ENCODE results near the gene SLX9. TPM values are rescaled to one million over a fixed set of nuclear protein-coding genes. Genes with fewer than 3 reads are reported as not detected.
"Not testable (repeated sequence)": the region's sequence is repeated elsewhere in the genome, so short reads cannot be mapped to it uniquely, and the experiment has no call there.

SLX9 gene
- total RNA-seq, 1 donor from 2014 or later: 80.8 TPM

DNA sequence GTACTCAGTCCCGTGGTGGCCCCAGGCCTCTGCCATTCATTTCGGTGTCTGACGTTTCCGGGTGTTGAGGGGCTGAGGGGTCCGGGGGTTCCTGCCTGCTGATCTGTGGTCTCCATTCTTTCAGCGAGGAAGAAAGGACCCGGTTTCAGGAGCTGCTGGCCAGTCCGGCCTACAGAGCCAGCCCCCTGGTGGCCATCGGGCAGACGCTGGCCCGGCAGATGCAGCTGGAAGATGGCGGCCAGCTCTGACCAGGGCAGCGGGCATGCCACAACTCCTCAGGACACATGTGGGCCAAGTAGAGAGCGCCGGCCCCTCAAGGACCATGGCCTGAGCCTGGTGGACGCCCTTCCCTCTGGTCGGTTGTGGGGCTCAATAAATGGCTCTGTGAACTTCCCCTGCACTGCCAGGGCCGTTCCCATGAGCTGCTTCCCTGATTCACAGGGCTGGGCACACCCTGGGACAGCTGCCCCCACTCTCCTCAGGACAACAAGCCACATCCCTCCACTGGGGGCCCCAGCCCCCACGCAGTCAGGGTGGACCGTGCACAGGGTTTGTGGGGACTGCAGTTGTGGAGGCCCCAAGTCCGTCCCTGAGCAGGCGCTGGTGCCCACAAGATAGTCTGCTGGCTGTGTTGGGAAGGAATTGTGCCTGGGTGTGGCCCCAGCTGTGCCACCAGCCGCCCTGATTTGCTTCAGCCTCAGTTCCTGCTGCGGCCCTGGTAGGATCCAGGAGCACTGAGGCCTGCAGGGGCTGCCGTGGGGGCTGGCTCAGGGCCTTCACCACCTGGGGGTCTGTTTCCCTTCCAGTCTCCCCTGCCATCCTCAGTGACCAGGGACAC is 36.9 kb downstream of the SLX9 start:
- H3K27ac Mint-ChIP-seq; intact Hi-C loops (cut with micrococcal nuclease); H3K9me3 Mint-ChIP-seq: not testable (repeated sequence)

DNA sequence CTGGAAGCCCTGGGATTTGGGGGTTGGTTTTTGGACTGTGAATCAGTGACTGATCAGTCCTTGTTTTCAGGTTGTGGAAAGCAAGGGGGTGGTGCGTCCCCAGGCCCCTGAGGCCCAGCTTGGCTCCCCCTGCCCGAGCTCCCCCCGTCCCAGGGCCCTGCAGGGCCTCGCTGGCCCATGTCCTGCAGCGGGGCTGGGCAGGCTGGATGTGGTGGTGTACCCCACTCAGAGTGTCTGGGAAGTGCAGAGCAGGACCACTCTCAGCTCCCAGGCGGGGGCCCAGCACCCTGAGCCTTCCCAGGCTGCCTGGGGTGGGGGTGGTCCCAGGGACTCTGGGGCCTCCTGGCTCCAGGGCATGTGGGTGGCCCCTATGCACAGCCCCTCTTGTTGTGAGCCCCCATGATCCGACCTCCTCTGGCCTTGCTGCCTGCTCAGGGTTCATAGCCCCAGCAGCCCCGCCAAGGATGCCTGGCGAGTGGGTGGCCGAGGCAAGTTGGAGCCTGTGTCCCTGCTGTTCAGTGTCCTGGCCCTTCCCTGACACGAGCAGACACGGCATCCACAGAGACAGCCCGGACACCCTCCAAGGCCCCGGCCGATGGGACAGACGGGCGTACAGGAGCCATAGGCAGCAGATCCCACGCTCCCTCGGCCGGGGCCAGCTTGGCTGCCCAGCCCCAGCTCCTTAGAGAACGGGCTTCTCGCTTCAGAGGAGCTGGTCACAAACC is 37.9 kb downstream of the SLX9 start:
- intact Hi-C loops (cut with micrococcal nuclease): no loop called here

More for the DNA sequence above, 36.9 kb downstream of the SLX9 start:
- H3K27me3 Mint-ChIP-seq, H3K4me3 Mint-ChIP-seq, H3K4me1 Mint-ChIP-seq, DNase-seq: not testable (repeated sequence)
- peaks cover 11% of the 10 kb centered on the region for H3K36me3 Mint-ChIP-seq (ENCODE audit: low read depth)

DNA sequence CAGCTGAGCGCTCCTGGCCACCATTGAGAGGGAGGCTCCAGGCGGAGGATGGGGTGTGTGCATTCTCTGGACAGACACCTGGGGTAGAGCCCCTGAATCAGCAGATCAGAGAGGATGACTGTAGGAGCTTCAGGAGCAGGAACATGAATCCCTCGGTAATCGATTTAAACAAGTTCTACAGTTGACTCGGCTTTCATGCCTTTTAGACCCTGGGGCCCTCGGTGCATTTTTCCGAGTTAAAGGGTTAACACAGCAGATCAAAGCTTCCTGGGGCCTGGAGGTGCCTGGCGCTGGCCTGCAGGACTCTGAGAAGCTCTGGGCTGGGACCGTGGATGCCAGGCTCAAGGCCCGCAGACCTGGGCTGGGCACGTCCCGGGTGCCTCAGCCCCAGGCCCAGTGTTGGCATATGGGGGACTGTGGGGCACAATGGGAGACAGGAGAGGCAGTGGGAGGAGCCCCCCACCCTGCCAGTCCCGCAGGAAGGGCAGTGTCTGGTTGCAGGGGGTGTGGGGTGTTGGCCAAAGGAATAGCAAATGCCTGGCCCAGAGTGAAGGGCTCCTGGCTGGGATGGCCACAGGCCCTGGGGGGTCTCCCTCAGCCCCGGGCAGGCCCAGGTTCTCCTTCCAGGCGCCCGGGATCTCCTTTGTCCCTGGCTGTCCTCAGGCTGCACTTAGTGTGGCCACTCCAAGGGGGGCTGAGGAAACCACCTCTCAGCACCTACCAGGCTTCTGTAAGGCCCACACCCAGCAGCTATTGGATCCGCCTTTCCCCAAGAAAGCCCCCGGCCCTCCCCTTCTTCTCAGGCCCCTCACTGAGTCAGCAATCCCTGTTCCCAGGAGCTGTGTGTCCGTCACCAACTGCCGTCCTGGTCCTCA is 40.1 kb downstream of the SLX9 start:
- DNase-seq: no peak
- Mint-ChIP-seq H3K4me1 (no peaks in the 10 kb centered on the region), H3K9me3 (no peaks in the 10 kb centered on the region), H3K27ac (no peak overlapping the region), H3K36me3 (ENCODE audit: low read depth) (peaks cover 4% of the 10 kb centered on the region), H3K27me3 (no peaks in the 10 kb centered on the region), H3K4me3 (no peak overlapping the region)
- intact Hi-C loops (cut with micrococcal nuclease): no loop called here

More for the DNA sequence above, 37.9 kb downstream of the SLX9 start:
- DNase-seq: no peak
- Mint-ChIP-seq H3K4me1 (no peaks in the 10 kb centered on the region), H3K27me3 (no peaks in the 10 kb centered on the region), H3K27ac (no peak overlapping the region), H3K36me3 (ENCODE audit: low read depth) (peaks cover 11% of the 10 kb centered on the region), H3K9me3 (no peaks in the 10 kb centered on the region), H3K4me3 (no peak overlapping the region)

DNA sequence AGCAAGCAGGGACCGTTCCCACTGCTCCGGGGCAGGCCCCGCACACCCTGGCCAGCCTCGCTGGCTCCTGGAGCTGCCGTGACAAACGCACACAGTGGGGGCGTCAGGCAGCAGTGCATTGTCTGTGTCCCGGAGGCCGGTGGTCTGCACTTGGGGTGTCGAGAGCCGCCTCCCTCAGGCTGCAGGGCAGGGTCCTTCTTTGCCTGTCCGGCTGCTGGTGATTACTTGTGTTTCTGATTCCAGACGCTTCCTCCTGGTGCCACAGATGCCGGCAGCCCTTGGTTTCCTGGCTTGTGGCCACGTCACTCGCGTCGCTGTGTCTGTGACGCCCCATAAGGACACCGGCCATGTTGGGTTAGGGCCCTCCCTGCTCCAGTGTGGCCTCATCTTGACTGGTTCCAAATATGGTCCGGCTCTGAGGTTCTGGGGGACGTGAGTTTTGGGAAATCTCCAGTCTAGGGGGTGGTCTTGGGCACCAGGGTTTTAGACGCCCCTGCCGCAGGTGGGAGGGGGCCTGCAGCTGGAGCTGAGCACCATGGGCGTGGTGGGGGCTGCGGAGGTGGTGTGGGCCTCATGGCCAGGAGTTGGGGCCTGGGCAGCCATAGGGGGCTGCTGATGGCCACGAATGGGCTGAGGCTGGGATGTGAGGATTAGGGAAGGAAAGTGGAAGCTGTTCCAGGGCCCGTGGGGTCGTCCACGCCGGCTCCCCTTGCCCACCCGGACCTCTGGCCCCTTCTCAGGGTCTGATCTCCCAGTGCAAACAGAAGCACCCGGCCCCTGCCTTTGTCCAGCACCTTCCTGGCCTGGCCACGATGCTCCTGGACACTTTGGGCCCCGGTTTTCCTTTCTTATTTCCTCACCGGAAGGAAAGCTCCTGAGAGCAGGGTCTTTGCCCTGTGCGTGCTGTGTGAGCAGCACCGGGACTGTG is 41.0 kb downstream of the SLX9 start:
- Mint-ChIP-seq H3K4me3 (no peak overlapping the region), H3K36me3 (ENCODE audit: low read depth) (peaks cover 4% of the 10 kb centered on the region), H3K9me3 (no peaks in the 10 kb centered on the region), H3K4me1 (no peaks in the 10 kb centered on the region), H3K27ac (no peak overlapping the region), H3K27me3 (no peaks in the 10 kb centered on the region)
- intact Hi-C loops (cut with micrococcal nuclease): no loop called here
- DNase-seq: no peak

DNA sequence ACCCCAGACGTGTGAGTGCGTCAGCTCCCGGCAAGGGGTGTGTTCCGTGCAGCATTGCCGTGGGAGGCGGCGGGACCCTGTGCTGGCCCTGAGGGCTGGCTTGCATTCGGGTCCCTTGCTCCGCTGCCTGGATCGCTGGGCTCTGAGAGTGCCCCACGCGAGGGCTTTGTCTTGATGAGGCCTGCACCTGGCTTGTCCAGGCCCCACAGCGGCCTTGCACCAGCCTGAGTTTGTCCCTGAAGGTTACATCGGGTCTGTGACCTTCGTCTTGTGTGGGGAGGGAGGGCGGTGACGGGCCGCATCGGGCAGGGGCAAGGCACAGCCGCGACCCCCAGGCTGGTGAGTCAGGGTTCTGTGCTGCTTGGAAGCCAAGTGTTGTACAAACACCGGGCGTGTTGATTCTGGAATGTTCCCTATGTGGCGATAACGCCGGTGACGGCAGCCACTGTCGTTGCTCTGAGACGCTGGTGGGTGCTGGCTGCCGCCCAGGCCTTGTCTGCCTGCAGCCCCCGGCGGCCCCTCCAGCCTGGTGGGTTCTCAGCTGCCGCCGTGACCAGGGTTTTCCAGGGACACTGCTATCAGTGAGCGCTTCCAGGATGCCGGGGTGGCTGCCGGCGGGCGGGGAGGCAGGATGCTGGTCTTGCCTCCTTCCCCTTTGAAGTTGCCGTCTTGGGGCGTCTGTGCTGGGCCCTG is 42.9 kb downstream of the SLX9 start:
- no peak for DNase-seq
- no peaks in the 10 kb centered on the region for H3K27me3 Mint-ChIP-seq
- H3K4me1 Mint-ChIP-seq: no peaks in the 10 kb centered on the region
- intact Hi-C loops (cut with micrococcal nuclease): no loop called here
- H3K27ac Mint-ChIP-seq: no peak overlapping the region
- peaks cover 2% of the 10 kb centered on the region for H3K36me3 Mint-ChIP-seq (ENCODE audit: low read depth)
- no peaks in the 10 kb centered on the region for H3K9me3 Mint-ChIP-seq
- no peak overlapping the region for H3K4me3 Mint-ChIP-seq

DNA sequence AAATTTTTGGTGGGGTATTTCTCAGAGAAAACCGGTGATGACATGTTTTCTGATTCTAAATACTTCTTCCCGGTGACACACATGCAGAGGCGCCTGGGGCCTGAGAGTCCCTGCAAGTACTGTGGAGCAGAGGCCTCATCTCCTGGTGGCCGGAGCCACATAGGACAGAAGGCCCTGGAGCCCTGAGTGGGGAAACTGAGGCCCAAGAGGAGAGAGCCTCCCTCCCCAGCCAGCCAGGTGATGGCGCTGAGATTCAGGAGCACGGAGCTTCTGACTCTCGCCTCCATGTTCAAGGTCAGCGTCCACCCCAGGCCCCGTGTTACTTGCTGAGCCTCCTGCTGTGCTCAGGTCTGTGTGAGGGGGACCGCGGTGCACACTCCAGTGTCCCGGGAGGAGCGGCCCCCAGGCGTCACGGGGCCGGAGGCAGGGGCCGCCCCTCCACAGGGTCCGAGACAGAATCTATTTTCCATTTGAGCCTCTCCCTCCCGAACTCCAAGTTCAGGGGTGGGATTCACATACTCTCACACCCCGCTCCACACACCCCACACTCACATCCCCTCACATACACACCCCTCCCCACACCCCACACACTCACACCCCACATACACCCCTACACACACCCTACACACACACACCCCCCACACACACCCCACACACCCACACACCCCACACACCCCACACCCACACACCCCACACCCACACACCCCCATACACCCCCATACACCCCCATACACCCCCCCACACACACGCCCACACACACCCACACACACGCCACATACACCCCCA is 43.8 kb downstream of the SLX9 start:
- Mint-ChIP-seq H3K4me3 (no peak overlapping the region), H3K9me3 (no peaks in the 10 kb centered on the region), H3K27ac (no peak overlapping the region), H3K36me3 (ENCODE audit: low read depth) (peaks cover 2% of the 10 kb centered on the region), H3K27me3 (no peaks in the 10 kb centered on the region), H3K4me1 (no peaks in the 10 kb centered on the region)
- no peak for DNase-seq
- intact Hi-C loops (cut with micrococcal nuclease): no loop called here

DNA sequence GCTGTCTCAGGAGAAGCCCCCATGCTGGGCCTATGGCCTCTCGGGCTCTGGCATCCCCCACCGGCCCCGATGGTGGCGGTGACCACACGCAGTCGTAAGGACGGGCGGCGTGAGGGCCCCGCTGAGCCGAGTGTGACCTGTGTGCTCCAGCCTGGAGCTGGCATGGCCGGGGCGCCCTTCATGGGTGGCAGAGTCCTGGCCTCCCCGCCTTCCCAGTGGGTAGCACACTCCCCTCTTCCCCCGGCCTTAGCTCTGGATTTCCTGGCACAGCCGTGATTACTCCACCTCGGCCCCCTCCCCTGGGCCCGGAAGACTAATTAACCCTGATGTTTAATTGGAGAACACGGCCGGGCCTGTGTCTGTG is 44.6 kb downstream of the SLX9 start:
- no peaks in the 10 kb centered on the region for H3K9me3 Mint-ChIP-seq
- DNase-seq: no peak
- H3K27me3 Mint-ChIP-seq: no peaks in the 10 kb centered on the region
- H3K4me3 Mint-ChIP-seq: no peak overlapping the region
- H3K4me1 Mint-ChIP-seq: no peaks in the 10 kb centered on the region
- no peaks in the 10 kb centered on the region for H3K36me3 Mint-ChIP-seq (ENCODE audit: low read depth)
- intact Hi-C loops (cut with micrococcal nuclease): no loop called here
- no peak overlapping the region for H3K27ac Mint-ChIP-seq

DNA sequence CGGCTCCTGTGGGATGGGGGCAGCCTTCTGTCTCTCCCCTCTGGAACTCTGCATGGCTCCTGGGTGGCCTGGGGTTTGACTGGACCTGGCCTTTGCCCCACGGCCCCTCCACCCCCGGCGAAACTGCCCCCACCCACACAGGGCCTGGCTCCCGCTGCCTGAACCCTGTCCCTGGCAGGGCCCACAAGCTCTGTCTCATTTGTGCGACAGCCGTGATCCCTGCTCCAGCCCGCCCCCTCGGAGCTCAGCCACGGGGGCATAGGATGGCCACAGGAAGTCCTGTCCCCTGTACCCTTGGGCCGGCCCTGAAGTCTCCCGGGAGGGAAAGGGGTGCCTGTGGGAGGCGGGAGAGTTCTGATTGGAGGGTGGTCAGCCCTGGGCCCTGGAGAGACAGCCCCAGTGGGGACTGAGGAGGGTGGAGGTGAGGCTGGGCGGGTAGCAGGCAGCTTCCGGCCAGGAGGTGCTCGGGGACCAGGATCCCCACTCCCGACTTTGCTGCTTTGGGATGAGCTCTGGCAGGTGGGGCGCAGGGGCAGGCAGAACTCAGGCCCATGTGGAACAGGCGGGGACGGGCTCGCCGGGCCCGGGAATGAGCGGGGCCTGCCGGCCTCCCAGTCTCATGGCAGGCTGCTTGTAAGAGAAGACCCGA is 45.1 kb downstream of the SLX9 start:
- H3K36me3 Mint-ChIP-seq (ENCODE audit: low read depth): no peaks in the 10 kb centered on the region
- no peak overlapping the region for H3K4me3 Mint-ChIP-seq
- H3K9me3 Mint-ChIP-seq: no peaks in the 10 kb centered on the region
- no peaks in the 10 kb centered on the region for H3K27me3 Mint-ChIP-seq
- no peaks in the 10 kb centered on the region for H3K4me1 Mint-ChIP-seq
- intact Hi-C loops (cut with micrococcal nuclease): no loop called here
- H3K27ac Mint-ChIP-seq: no peak overlapping the region
- DNase-seq: no peak

DNA sequence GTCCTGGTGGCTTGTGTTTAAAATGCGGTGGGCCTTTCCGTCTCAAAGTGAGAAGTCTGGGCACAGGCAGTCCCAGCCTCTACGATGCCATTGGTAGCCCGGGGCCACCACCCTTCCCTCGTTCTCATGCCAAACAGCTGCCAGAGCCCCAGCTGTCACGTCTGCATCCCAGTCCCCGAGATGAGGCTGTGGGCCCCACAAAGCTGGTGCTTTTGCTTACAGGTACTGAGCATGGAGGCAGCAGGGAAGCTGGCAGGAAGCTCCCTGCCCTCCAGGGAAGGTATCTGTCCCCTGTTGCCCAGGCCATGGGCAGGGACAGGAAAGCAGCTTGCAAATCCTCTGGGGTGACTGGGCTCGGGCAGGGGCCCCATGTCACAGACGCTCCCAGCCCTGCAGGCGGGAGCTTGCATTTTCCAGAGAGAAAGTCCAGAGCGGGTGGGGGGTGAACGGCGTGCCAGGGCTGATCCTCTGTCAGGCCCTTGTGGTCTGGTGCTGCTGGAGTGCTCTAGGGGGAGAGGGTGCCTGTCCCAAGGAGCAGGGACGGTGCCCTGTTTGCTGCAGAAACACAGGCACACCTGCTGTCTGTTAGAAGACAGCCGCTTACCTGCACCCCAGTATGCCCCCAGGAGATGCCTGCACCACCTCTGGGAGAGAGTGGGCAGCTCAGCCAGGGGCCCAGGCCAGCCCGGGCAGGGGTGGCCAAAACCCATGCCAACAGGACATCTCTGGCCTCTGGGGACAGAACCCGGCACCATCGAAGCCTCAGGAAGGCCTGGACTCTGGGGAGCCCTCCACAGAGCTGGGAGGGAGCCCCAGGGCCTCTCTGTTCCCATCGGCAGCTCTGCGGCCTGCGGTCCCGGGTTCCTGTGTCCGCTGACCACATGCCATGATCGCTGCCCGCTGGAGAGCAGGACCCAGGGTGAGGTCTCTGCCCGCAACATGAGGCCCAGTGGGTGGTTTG is 45.9 kb downstream of the SLX9 start:
- no peak overlapping the region for H3K4me3 Mint-ChIP-seq
- no peaks in the 10 kb centered on the region for H3K4me1 Mint-ChIP-seq
- H3K27ac Mint-ChIP-seq: no peak overlapping the region
- no peaks in the 10 kb centered on the region for H3K36me3 Mint-ChIP-seq (ENCODE audit: low read depth)
- H3K9me3 Mint-ChIP-seq: no peaks in the 10 kb centered on the region
- DNase-seq: no peak
- intact Hi-C loops (cut with micrococcal nuclease): no loop called here
- no peaks in the 10 kb centered on the region for H3K27me3 Mint-ChIP-seq

DNA sequence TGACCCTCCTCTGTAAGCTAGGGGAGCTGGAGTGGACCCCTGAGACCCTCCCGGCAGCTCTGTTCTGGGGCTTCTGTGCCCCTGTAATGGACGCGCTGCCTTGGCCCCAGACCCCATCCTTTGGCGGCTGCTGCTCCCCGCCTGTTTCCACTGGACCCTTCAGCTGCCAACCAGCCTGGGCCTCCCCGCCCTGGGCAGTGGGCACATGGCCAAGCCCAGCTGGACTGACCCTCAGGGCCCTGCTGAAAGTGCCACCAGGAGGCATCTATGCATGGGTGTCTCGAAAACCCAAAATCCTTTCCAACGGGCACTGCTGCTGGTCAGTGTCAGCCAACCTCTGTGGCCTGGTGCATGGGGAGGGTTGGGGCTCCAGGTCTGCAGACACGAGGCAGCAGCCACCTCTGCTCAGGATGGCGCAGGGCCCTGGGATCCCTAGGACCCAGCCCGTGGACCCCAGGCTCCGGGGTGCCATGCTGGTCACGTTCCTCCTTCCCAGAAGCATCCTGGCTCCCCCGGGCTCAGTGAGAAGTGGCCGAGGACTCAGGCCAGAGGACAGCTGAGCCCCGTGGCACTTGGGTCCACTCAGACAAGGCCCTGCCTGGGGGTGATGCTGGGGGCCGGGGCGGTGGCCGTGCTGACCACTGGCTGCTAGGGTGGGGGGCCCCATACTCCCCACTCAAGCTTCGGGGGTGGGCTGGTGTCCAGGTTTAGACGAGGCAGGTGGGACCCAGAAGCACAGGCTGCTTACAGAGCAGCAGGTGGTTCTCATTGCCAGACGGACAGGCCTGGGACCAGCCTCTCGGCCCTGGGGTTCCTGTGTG is 46.9 kb downstream of the SLX9 start:
- H3K4me1 Mint-ChIP-seq: no peaks in the 10 kb centered on the region
- no peaks in the 10 kb centered on the region for H3K36me3 Mint-ChIP-seq (ENCODE audit: low read depth)
- H3K9me3 Mint-ChIP-seq: no peaks in the 10 kb centered on the region
- no peak overlapping the region for H3K27ac Mint-ChIP-seq
- intact Hi-C loops (cut with micrococcal nuclease): no loop called here
- H3K4me3 Mint-ChIP-seq: no peak overlapping the region
- DNase-seq: no peak
- no peaks in the 10 kb centered on the region for H3K27me3 Mint-ChIP-seq

All from activated CD4-positive, alpha-beta T cell treated with anti-CD3 and anti-CD28 coated beads, Interleukin-2, amount 10 ng/mL, durations not matched to agents 24 days and 14 days (primary cell).